Placental epithelial cell (primary cell): ENCODE measurements around the gene CDC23. TPM values are rescaled to one million over a fixed set of nuclear protein-coding genes. Genes with fewer than 3 reads are reported as not detected.

Source experiments
- total RNA-seq: library from RNA; depleted of rRNA; stranded (reverse); fragments of >200 nt; gene quantifications from 2 replicates; pipeline ENCODE4 v1.2.3, GENCODE V29; 2012

CDC23 gene
- total RNA-seq: 31.8 and 38.6 TPM in 2 replicates

GRCh38 chr5:138213161-138214029 is at the start of gene CDC23:
Gene CDC23, minus strand, starts transcription at chr5:138213323. Its CDS starts 11 bp downstream, at chr5:138213312.

GRCh38 chr5:138178516-138179276 is 34.4 kb downstream of the CDC23 start, which contains the start of the genes BRD8 and KIF20A:
Gene BRD8, minus strand, starts transcription at chr5:138178630. Its CDS starts 16 bp downstream, at chr5:138178614.
Gene KIF20A, plus strand, starts transcription at chr5:138179112. Its CDS starts 569 bp downstream, at chr5:138179681.

GRCh38 chr5:138138949-138139780 is 74.0 kb downstream of the CDC23 start, which contains the start of gene NME5:
Gene NME5, minus strand, starts transcription at chr5:138139428. Its CDS starts 648 bp downstream, at chr5:138138780.

Other genes with a start within 250 kb of the CDC23 start
- 28.2 and 31.8 TPM in 2 replicates for gene FAM13B, start 180.2 kb downstream of the CDC23 start, total RNA-seq
- gene WNT8A, start 129.3 kb downstream of the CDC23 start, total RNA-seq: not detected in 2 replicates
- 0.43 and 1.6 TPM in 2 replicates for gene NME5, start 73.9 kb downstream of the CDC23 start, total RNA-seq
- gene BRD8, start 34.7 kb downstream of the CDC23 start, total RNA-seq: 26.8 and 36.5 TPM in 2 replicates
- gene KIF20A, start 34.2 kb downstream of the CDC23 start, total RNA-seq: 9.8 and 18.5 TPM in 2 replicates
- gene GFRA3, start 61.3 kb upstream of the CDC23 start, total RNA-seq: not detected in 2 replicates
- gene CDC25C, start 118.5 kb upstream of the CDC23 start, total RNA-seq: 2.4 and 4.1 TPM in 2 replicates
- gene FAM53C, start 124.9 kb upstream of the CDC23 start, total RNA-seq: 38.6 and 42.0 TPM in 2 replicates
- 65.1 and 75.0 TPM in 2 replicates for gene KDM3B, start 139.4 kb upstream of the CDC23 start, total RNA-seq
- gene REEP2, start 225.7 kb upstream of the CDC23 start, total RNA-seq: 0.11 and 0.79 TPM in 2 replicates